Right forelimb (tissue), 1 donor: ENCODE measurements around the gene FGF12.

ENCODE experiments used
- DNase-seq: peaks from one replicate; pipeline ENCODE4 v3.0.0-alpha.2; 2018

Gene FGF12

GRCh38 chr3:192331749-192332385 is 395.5 kb downstream of the FGF12 start:
- DNase-seq: no peak

GRCh38 chr3:192326656-192327055 is 400.7 kb downstream of the FGF12 start:
- DNase-seq: no peak

- no peak for DNase-seq
Observed at GRCh38 chr3:192317564-192317963, 409.8 kb downstream of the FGF12 start.

GRCh38 chr3:192313605-192314004 is 413.7 kb downstream of the FGF12 start:
- no peak for DNase-seq

- no peak for DNase-seq
Observed at GRCh38 chr3:192307631-192308030, 419.7 kb downstream of the FGF12 start.

GRCh38 chr3:192303235-192303634 is 424.1 kb downstream of the FGF12 start:
- no peak for DNase-seq

- DNase-seq: no peak
Observed at GRCh38 chr3:192302721-192303120, 424.6 kb downstream of the FGF12 start.

GRCh38 chr3:192299921-192300320 is 427.4 kb downstream of the FGF12 start:
- DNase-seq: no peak

GRCh38 chr3:192296845-192297244 is 430.5 kb downstream of the FGF12 start:
- DNase-seq: no peak

- DNase-seq: no peak
Observed at GRCh38 chr3:192284443-192285072, 442.8 kb downstream of the FGF12 start.

GRCh38 chr3:192281207-192281880 is 446.0 kb downstream of the FGF12 start:
- DNase-seq: no peak

GRCh38 chr3:192279664-192280063 is 447.7 kb downstream of the FGF12 start:
- no peak for DNase-seq

GRCh38 chr3:192277477-192277876 is 449.9 kb downstream of the FGF12 start:
- no peak for DNase-seq

GRCh38 chr3:192275741-192276355 is 451.5 kb downstream of the FGF12 start:
- no peak for DNase-seq

GRCh38 chr3:192273697-192274010 is 453.7 kb downstream of the FGF12 start:
- no peak for DNase-seq

- DNase-seq: no peak
Observed at GRCh38 chr3:192273001-192273696, 454.2 kb downstream of the FGF12 start.

GRCh38 chr3:192262001-192262400 is 465.3 kb downstream of the FGF12 start:
- no peak for DNase-seq

- DNase-seq: no peak
Observed at GRCh38 chr3:192261135-192261534, 466.2 kb downstream of the FGF12 start.

- DNase-seq: no peak
Observed at GRCh38 chr3:192260116-192261010, 467.0 kb downstream of the FGF12 start.

GRCh38 chr3:192259661-192260060 is 467.7 kb downstream of the FGF12 start:
- DNase-seq: no peak

- DNase-seq: no peak
Observed at GRCh38 chr3:192258721-192259120, 468.6 kb downstream of the FGF12 start.

GRCh38 chr3:192255839-192256238 is 471.5 kb downstream of the FGF12 start:
- no peak for DNase-seq
